SU-DHL-6 (cell line): Measurements from ENCODE around the gene SNED1.

Source experiments
- H2AFZ ChIP-seq: fragments of 200-600 bp; sonication (generic); 2 replicates; pipeline ENCODE4 v1.6.1; 2014; ENCODE audit warnings: low read depth, mild to moderate bottlenecking, moderate library complexity, mixed read lengths, antibody characterized with exemption, low read length; ENCODE audit not compliant: severe bottlenecking
- H3F3A ChIP-seq: fragments of 200-600 bp; shearing (Covaris generic); 2 replicates; pipeline ENCODE4 v1.6.0; 2016; ENCODE audit warnings: antibody characterized with exemption, mild to moderate bottlenecking; ENCODE audit not compliant: insufficient read depth
- H3K27ac ChIP-seq: fragments of 200-600 bp; sonication (generic); 2 replicates; pipeline ENCODE4 v1.5.1; 2016; ENCODE audit warnings: low read depth, mild to moderate bottlenecking, low read length, moderate library complexity, mixed read lengths
- H3K27me3 ChIP-seq: fragments of 200-600 bp; sonication (generic), shearing (Covaris generic); 2 replicates; pipeline ENCODE4 v1.6.0; 2014; ENCODE audit warnings: mild to moderate bottlenecking, low read length
- H3K36me3 ChIP-seq: fragments of 200-600 bp; sonication (generic); 2 replicates; pipeline ENCODE4 v1.6.1; 2014; ENCODE audit warnings: mild to moderate bottlenecking, low read length, mixed read lengths
- H3K4me2 ChIP-seq: fragments of 300-600, 200-600 bp; shearing (Covaris generic), sonication (generic); 2 replicates; pipeline ENCODE4 v1.6.0; 2014; ENCODE audit warnings: low read length, low read depth, mild to moderate bottlenecking; ENCODE audit not compliant: poor library complexity, severe bottlenecking
- H3K4me3 ChIP-seq: fragments of 200-600 bp; sonication (generic); 2 replicates; pipeline ENCODE4 v1.5.1; 2014; ENCODE audit warnings: antibody characterized with exemption, low read length, mild to moderate bottlenecking, mixed read lengths; ENCODE audit not compliant: insufficient read depth, poor library complexity, severe bottlenecking
- H3K79me2 ChIP-seq: fragments of 200-600 bp; sonication (generic); 2 replicates; pipeline ENCODE4 v1.6.1; 2014; ENCODE audit warnings: mild to moderate bottlenecking, low read length, moderate library complexity; ENCODE audit not compliant: insufficient read depth
- H3K9ac ChIP-seq: fragments of 200-600 bp; sonication (generic); 2 replicates; pipeline ENCODE4 v1.7.0; 2014; ENCODE audit warnings: mild to moderate bottlenecking, low read length
- H3K9me2 ChIP-seq: fragments of 200-600 bp; sonication (generic); replicated peaks from 2 replicates; pipeline ENCODE4 v1.6.1; 2014; ENCODE audit warnings: low read length; ENCODE audit not compliant: insufficient read depth
- H3K9me3 ChIP-seq: fragments of 200-600 bp; sonication (generic); 2 replicates; pipeline ENCODE4 v1.6.1; 2014; ENCODE audit warnings: low read length, mixed read lengths; ENCODE audit not compliant: insufficient read depth
- H4K20me1 ChIP-seq: fragments of 200-600 bp; sonication (generic); 2 replicates; pipeline ENCODE4 v1.6.1; 2014; ENCODE audit warnings: low read depth, mild to moderate bottlenecking, antibody characterized with exemption, low read length, moderate library complexity, mixed read lengths
- CTCF ChIP-seq: fragments of 200-600 bp; sonication (generic); IDR thresholded peaks from one replicate; pipeline ENCODE4 v1.5.1; 2017; ENCODE audit warnings: antibody characterized with exemption, mild to moderate bottlenecking, low read length, moderate library complexity; ENCODE audit not compliant: insufficient read depth, poor library complexity, severe bottlenecking
- EZH2phosphoT487 ChIP-seq: fragments of 200-600 bp; sonication (generic), shearing (Covaris generic); conservative IDR thresholded peaks from 2 replicates; pipeline ENCODE4 v1.6.1; 2018; ENCODE audit warnings: mild to moderate bottlenecking, antibody characterized with exemption, low read length, moderate library complexity, mixed read lengths

The SNED1 gene

GRCh38 chr2:241068942-241069810, 70.8 kb downstream of the SNED1 start:
- no peaks in the 10 kb centered on the region for H3K9me2 ChIP-seq
- no peak overlapping the region for H3K4me3 ChIP-seq
- no peak overlapping the region for H3K27ac ChIP-seq

GRCh38 chr2:241069821-241070281, 71.4 kb downstream of the SNED1 start:
- Histone ChIP-seq H3K4me2 (no peak overlapping the region), H3K9me3 (no peaks in the 10 kb centered on the region), H3K9me2 (no peaks in the 10 kb centered on the region), H3K79me2 (no peaks in the 10 kb centered on the region), H3K27ac (no peak overlapping the region), H2AFZ (no peak overlapping the region), H3K4me3 (no peak overlapping the region), H3K27me3 (no peaks in the 10 kb centered on the region), H3F3A (no peaks in the 10 kb centered on the region), H4K20me1 (no peaks in the 10 kb centered on the region), H3K9ac (no peak overlapping the region), H3K36me3 (no peaks in the 10 kb centered on the region)
- TF ChIP-seq CTCF (no peak), EZH2phosphoT487 (no peak)

More at GRCh38 chr2:241068942-241069810, 70.8 kb downstream of the SNED1 start:
- Histone ChIP-seq H4K20me1 (no peaks in the 10 kb centered on the region), H3F3A (no peaks in the 10 kb centered on the region), H3K27me3 (no peaks in the 10 kb centered on the region), H3K79me2 (no peaks in the 10 kb centered on the region), H3K9ac (no peak overlapping the region), H3K9me3 (no peaks in the 10 kb centered on the region), H2AFZ (no peak overlapping the region), H3K36me3 (no peaks in the 10 kb centered on the region), H3K4me2 (no peak overlapping the region)
- TF ChIP-seq CTCF = no peak

GRCh38 chr2:241070361-241070760, 71.9 kb downstream of the SNED1 start:
- no peak overlapping the region for H3K27ac ChIP-seq
- TF ChIP-seq CTCF (no peak), EZH2phosphoT487 (no peak)

More at GRCh38 chr2:241070361-241070760, 71.9 kb downstream of the SNED1 start:
- Histone ChIP-seq H3F3A (no peaks in the 10 kb centered on the region), H3K79me2 (no peaks in the 10 kb centered on the region), H3K27me3 (no peaks in the 10 kb centered on the region), H3K4me2 (no peak overlapping the region), H3K9ac (no peak overlapping the region), H2AFZ (no peak overlapping the region), H4K20me1 (no peaks in the 10 kb centered on the region), H3K9me2 (no peaks in the 10 kb centered on the region), H3K9me3 (no peaks in the 10 kb centered on the region), H3K4me3 (no peak overlapping the region), H3K36me3 (no peaks in the 10 kb centered on the region)
